NT2/D1 (cell line): ENCODE measurements around the gene DCPS.

Experiments used
- YY1 ChIP-seq: IDR thresholded peaks from 2 replicates; pipeline ENCODE4 v1.6.1; 2011; ENCODE audit not compliant: insufficient read length, insufficient read depth
- ZNF274 ChIP-seq: IDR thresholded peaks from 2 replicates; pipeline ENCODE4 v1.6.1; 2011; ENCODE audit warnings: mild to moderate bottlenecking, low read depth, low read length

GRCh38 chr11:126262216-126262615, 41.6 kb upstream of the DCPS start:
- TF ChIP-seq ZNF274 (no peak), YY1 (no peak)
